Effector memory CD8-positive, alpha-beta T cell (primary cell): ENCODE results near the gene MCRS1.

ENCODE experiments used
- ATAC-seq: fragments of 150-1000 bp; cut with Tn5 transposase; replicated peaks from 2 replicates; pipeline ENCODE4 v1.10.0; 2021; ENCODE audit warnings: mild to moderate bottlenecking, moderate library complexity
- DNase-seq, 3 experiments: peaks; one replicate each; pipeline ENCODE4 v3.0.0; 2021
- H3K27ac Mint-ChIP-seq, 2 donors: one replicate each; pipeline ENCODE4 v1.8.0; 2022; ENCODE audit warnings: mild to moderate bottlenecking in 2 of 2, mixed read lengths in 2 of 2, moderate library complexity in 2 of 2
- H3K27me3 Mint-ChIP-seq, 2 donors: one replicate each; pipeline ENCODE4 v1.8.0; 2022; ENCODE audit warnings: mixed read lengths in 2 of 2
- H3K36me3 Mint-ChIP-seq: one replicate; pipeline ENCODE4 v1.8.0; 2022; ENCODE audit warnings: mild to moderate bottlenecking, moderate library complexity, mixed read lengths; ENCODE audit not compliant: insufficient read depth
- H3K4me1 Mint-ChIP-seq, 2 donors: one replicate each; pipeline ENCODE4 v1.8.0; 2022; ENCODE audit warnings: low read depth in 2 of 2, mixed read lengths in 2 of 2
- H3K4me3 Mint-ChIP-seq, 2 donors: one replicate each; pipeline ENCODE4 v1.8.0; 2022; ENCODE audit warnings: mild to moderate bottlenecking in 2 of 2, mixed read lengths in 2 of 2, moderate library complexity in 2 of 2
- H3K9me3 Mint-ChIP-seq, 2 donors: one replicate each; pipeline ENCODE4 v1.8.0; 2022; ENCODE audit warnings: mixed read lengths in 2 of 2

The MCRS1 gene

DNA sequence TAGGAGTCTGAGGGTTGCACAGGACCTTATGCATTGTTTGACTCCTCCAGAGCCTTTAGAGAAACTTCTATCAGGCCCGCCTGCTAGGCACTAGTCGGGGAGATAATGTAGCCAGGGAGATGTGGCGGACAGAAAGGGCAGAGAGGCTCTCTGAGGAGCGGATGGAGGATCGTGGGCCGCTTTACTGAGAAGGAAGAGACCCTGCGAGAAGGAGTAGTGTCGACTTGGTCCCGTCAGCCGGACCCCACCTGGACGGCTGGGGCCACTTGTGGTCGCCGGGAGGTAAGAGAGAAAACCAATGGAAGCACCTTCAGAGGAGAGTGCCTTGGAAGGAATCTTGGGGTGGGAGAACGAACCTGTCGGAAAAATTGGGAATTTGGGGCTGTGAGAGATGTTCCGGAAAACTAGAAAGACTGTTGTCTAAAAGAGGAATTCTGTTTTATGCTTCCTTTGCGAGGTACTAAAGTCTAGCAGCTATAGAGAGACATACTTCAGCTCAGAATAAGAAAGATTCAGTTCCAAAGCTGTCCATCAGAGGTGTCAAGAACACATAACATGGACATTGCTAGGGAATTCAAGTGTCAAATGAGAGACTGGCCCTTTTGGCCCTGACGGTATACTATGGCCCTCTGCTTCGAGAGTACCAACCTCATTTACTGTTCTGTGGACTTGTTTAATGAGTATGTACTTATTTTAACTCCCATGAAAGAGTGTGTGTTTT, 660 bp upstream of the MCRS1 start:
- Mint-ChIP-seq H3K36me3 (peaks cover 26% of the 10 kb centered on the region), H3K9me3 (no peaks in the 10 kb centered on the region), H3K4me3 (peak overlapping the region; percentile 95 to 99), H3K27me3 (no peaks in the 10 kb centered on the region), H3K27ac (peak overlapping the region; percentile 97 to 99), H3K4me1 (peaks cover 41 to 44% of the 10 kb centered on the region in 2 donors)
- DNase-seq, result no peak
- peak; percentile 21 for ATAC-seq

DNA sequence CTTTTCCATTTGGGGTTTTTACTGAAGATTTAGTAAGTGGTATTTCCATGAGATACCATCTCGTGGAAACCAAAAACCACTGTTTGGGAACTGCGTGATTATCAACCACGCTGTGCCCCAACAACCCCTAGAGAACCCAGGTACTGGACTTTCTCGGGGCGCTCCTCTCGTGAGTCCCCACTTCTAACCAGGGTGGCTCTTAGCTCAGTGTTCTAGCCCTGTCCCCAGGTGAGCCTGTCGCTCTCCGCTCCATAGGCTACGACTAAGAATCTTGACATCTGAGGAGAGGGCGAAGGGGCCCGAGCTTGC, 686 bp downstream of the MCRS1 start:
- Mint-ChIP-seq H3K27ac (peak overlapping the region; percentile 97 to 99), H3K4me3 (peak overlapping the region; percentile 95 to 99), H3K9me3 (no peaks in the 10 kb centered on the region), H3K27me3 (no peaks in the 10 kb centered on the region), H3K36me3 (peaks cover 35% of the 10 kb centered on the region), H3K4me1 (peaks cover 41 to 45% of the 10 kb centered on the region in 2 donors)
- peak; percentile 15 for ATAC-seq
- DNase-seq, result no peak

DNA sequence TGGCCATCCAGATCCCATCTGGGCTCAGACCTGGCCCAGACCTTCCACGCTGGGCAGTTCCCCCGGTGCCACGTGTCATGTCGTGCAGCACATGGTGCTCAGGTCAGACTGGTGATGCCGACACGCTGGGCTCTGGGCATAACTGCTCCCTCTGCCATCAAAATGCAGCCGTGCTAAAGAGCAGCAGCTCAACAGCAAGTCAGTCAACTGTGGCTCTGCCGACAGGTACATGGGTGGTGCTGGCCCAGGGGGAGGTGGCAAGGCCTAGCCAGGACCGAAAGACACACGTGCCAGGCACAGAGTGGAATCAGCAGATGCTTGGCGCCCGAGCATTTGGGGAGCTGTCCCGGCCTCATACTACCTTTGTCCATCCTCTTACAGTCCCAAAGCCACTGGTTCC, 1.6 kb downstream of the MCRS1 start:
- H3K27ac Mint-ChIP-seq, result no peak overlapping the region
- peaks cover 41 to 44% of the 10 kb centered on the region in 2 donors for H3K4me1 Mint-ChIP-seq
- no peaks in the 10 kb centered on the region for H3K27me3 Mint-ChIP-seq
- ATAC-seq (no peak), DNase-seq (no peak)
- no peaks in the 10 kb centered on the region for H3K9me3 Mint-ChIP-seq
- H3K4me3 Mint-ChIP-seq, result peak overlapping the region; percentile 23 to 53
- peaks cover 44% of the 10 kb centered on the region for H3K36me3 Mint-ChIP-seq

DNA sequence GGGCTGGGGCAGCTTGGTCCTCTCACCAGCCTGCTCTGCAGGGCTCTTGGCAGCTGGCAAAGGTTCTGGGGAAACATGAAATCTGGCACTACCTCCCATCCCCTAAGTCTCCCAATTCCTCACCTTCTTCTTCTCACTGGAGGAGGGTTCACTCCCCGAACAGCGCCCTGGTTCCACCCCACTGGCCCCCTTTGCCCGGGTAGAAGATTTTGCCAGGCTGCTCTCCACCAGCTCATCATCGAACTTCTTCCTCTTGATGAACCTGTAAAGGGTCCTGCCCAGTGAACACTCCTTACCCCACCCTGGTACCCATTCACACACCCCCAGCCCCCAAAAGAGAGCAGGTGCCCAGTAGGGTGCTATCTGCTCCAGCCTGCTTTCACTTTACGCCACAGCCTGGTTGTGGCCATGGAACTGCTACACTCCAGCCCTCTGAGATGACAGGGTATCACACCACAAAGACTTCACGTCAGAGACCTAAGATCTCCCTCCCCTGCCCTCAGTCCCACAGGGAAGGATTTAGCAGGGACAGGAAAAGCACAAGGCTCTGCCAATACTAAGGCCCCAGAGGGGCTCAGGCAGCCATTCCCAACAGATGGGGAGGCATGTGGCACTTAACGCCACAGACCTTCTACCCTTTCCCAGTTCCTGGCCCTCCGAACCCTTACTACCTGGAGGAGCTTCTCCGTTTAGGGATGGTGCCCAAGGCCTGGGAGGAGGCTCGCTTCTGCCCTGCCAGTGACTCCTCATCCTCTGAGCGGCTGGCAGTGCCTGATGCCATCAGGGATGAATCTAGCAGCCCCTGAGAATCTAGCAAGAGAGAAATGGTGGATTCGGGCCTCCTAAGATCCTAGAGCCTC, 2.3 kb downstream of the MCRS1 start:
- peak overlapping the region; percentile 18 to 55 for H3K4me3 Mint-ChIP-seq
- ATAC-seq (no peak), DNase-seq (no peak)
- peaks cover 52% of the 10 kb centered on the region for H3K36me3 Mint-ChIP-seq
- H3K4me1 Mint-ChIP-seq, result peaks cover 35 to 46% of the 10 kb centered on the region in 2 donors
- no peaks in the 10 kb centered on the region for H3K27me3 Mint-ChIP-seq
- H3K27ac Mint-ChIP-seq, result peak overlapping the region; percentile 35 to 67
- no peaks in the 10 kb centered on the region for H3K9me3 Mint-ChIP-seq

DNA sequence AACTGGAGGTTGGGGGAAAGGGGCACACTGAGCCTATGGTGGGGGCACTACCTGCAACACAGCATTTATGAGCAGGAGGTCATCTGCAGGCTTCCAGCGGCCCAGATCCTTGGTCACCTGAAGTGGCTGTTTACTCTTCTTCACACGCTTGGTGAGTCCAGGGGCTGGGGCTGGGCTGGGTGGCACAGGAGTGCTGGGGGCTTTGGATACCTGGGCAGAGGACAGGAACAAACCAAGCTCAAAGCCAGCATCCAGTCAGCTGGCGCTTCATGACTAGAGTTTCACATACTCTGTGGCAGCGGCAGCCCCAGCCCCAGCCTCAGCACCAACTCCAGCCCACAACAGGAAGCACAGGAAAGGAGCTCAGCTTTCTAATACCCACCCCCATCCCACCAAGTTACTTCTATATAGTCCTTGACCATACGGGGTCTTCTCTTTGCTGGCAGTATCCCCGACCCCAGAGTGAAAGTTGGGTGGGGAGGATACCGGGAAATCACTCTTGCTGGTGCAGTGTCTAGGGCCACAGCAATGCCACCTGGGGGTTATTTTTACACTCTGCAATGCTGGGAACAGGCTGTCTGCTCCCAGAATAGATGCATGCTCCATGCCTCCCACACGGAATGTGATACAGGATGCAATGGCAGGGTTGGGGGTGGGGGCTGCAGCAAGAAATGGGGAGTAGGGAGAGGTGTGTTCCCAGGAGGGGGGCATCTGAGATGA, 3.1 kb downstream of the MCRS1 start:
- Mint-ChIP-seq H3K9me3 (no peaks in the 10 kb centered on the region), H3K27me3 (no peaks in the 10 kb centered on the region), H3K4me3 (peak overlapping the region; percentile 10 to 62), H3K27ac (peak overlapping the region in 1 of 2 donors; percentile 35), H3K36me3 (peaks cover 52% of the 10 kb centered on the region), H3K4me1 (peaks cover 33 to 43% of the 10 kb centered on the region in 2 donors)
- DNase-seq (no peak), ATAC-seq (no peak)

DNA sequence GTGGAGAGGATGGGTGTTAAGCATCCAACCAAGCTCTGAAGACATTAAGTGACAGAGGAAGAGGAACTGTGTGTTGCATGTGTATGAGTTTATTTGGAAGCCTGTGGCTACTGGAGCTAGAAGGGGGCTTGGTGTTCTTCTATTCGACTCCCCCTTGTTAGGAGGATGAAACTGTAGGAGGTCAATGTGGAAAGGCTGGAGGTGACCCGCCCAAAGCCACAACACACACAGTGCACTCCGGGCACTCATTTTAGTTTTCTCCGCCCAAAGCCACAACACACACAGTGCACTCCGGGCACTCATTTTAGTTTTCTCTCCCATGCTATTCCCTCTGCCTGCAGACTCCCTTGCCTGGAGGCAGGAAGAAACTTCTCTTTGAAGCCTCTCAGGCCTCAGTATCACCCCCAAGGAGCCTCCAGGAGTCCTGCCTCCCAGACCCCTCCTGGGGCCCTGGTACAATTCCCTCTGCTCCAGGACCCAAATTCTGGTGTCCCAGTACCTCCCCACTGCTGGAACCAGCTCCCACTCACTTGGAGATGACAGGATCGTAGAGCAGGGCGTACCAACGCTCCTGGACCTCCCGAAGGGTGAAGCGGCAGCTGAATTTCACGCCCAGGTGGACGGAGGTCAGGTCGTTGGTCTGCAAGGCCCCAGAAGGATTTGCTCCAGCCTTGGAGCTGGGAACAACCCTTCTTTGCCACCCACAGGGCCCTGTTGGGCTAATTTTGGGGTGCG, 3.8 kb downstream of the MCRS1 start:
- no peak for ATAC-seq
- no peaks in the 10 kb centered on the region for H3K27me3 Mint-ChIP-seq
- peaks cover 55% of the 10 kb centered on the region for H3K36me3 Mint-ChIP-seq
- H3K27ac Mint-ChIP-seq, result peak overlapping the region in 1 of 2 donors; percentile 55
- DNase-seq, result no peak
- H3K4me1 Mint-ChIP-seq, result peaks cover 33 to 43% of the 10 kb centered on the region in 2 donors
- peak overlapping the region in 1 of 2 donors; percentile 62 for H3K4me3 Mint-ChIP-seq
- no peaks in the 10 kb centered on the region for H3K9me3 Mint-ChIP-seq

DNA sequence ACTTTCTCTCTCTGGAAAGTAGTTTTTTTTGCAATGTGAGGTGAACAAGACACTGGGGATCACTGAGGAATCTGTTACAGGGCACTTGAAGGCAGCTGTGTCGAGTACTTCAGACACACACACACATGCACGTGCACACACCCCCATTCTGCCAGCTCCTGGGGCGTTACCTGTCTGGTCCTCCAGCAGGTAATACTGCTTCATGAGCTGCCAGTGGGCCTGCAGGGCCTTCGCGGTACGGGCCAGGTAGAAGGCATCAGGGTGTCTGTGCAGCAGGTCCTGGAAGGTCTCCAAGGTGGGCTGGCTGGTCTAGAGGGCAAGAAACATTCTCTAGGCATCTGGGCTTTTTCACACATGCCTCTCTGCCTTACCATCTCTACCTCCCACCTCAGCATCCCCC, 5.1 kb downstream of the MCRS1 start:
- no peaks in the 10 kb centered on the region for H3K9me3 Mint-ChIP-seq
- no peaks in the 10 kb centered on the region for H3K27me3 Mint-ChIP-seq
- H3K36me3 Mint-ChIP-seq, result peaks cover 50% of the 10 kb centered on the region
- DNase-seq (no peak), ATAC-seq (no peak)
- no peak overlapping the region for H3K4me3 Mint-ChIP-seq
- peaks cover 21 to 33% of the 10 kb centered on the region in 2 donors for H3K4me1 Mint-ChIP-seq
- H3K27ac Mint-ChIP-seq, result peak overlapping the region in 1 of 2 donors; percentile 55

DNA sequence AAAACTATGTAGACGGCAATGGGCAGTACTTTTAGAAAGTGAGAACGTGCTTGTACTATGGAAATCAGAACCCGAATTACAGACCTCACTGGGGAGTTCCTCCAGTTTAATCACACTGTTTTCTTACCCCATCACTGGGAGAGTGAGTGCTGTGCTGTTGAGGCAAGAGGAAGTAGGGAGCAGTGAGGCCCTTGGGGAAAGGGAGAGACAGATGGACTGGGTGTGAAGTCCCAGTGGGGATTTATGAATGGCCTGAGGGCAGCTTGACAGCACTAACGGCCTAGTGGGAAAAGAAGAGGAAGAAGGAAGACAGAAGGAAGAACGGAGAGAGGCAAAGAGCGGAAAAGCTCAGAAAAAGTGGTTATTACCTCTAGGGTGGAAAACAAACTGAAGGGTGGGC, 5.7 kb downstream of the MCRS1 start:
- Mint-ChIP-seq H3K27ac (no peak overlapping the region), H3K36me3 (peaks cover 45% of the 10 kb centered on the region), H3K27me3 (no peaks in the 10 kb centered on the region), H3K9me3 (no peaks in the 10 kb centered on the region), H3K4me3 (no peak overlapping the region), H3K4me1 (peaks cover 16 to 29% of the 10 kb centered on the region in 2 donors)
- DNase-seq (no peak), ATAC-seq (no peak)

DNA sequence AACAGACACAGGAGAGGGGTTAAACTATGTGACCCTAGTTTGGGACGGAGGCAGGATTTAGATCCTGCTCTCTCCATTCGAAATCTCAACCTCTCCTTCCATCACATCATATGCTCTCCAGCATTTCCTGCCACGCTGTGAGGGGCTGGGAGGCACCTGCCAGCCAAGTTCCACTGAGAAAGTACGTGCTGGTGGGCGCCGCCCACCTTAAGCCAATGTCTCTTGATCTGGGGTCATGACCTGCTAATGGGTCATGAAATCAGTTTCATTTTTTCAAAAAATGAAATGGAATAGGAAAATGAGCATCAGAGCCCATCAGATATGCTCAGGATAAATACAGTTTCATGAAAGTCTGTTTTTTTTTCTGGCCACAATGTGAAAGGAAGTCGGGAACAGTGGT, 7.2 kb downstream of the MCRS1 start:
- Mint-ChIP-seq H3K9me3 (no peaks in the 10 kb centered on the region), H3K4me3 (no peak overlapping the region), H3K4me1 (peaks cover 11 to 26% of the 10 kb centered on the region in 2 donors), H3K27me3 (no peaks in the 10 kb centered on the region), H3K27ac (peak overlapping the region; percentile 13 to 57), H3K36me3 (peaks cover 49% of the 10 kb centered on the region)
- DNase-seq, result no peak
- ATAC-seq, result no peak

DNA sequence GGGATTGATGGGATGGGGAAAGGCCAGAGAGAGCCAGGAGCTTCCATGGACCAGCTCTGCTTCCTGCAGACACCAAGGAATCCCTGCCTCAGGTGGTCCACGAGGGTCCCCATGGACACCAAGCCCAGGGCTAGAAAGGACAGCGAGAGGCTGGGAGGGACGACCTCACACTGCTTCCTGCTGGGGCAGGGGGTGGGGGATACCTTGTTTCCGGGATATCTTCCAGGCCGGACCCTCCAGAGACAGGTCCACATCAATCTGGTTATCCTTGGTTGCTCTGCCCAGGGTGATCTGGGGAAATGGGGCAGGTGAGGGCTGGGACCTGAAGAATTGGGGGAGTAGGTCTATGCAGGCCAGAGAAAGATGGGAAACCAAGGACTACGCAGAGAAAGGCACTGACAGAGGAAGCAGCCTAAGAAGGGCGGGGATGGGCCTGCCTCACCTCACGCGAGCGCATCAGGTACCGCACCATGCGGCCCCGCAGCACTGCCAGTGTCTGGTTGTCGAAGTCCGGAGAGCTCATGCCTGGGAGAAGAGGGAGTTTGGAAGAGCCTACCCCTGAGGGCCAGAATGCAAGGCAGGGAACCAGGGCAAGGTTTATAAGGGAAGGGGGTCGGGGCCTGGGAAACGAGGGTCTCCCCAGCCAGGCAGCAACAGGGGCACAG, 8.8 kb downstream of the MCRS1 start:
- peaks cover 44% of the 10 kb centered on the region for H3K36me3 Mint-ChIP-seq
- peaks cover 0 to 13% of the 10 kb centered on the region in 2 donors for H3K4me1 Mint-ChIP-seq
- DNase-seq (no peak), ATAC-seq (no peak)
- H3K9me3 Mint-ChIP-seq, result no peaks in the 10 kb centered on the region
- peak overlapping the region; percentile 2 to 64 for H3K27ac Mint-ChIP-seq
- H3K4me3 Mint-ChIP-seq, result no peak overlapping the region
- no peaks in the 10 kb centered on the region for H3K27me3 Mint-ChIP-seq

DNA sequence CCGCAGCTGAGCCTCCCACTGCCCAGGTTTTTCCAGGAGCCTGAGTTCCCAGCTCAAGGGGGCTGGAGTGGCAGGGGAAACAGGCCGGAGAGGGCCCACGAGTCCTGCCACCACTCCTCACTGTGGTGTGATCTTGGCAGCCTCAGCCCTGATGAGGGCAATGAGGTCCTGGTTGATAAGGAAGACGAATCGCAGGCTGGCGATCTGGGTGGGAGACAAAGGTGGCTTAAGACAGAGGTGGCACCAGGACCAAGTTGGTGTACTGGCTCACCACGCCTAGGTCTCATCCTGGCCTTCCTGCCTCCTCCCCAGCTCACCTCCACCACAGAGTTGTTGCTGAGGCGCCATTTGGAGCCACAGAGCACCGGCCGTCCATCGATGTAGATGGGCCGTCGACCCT, 9.4 kb downstream of the MCRS1 start:
- Mint-ChIP-seq H3K27ac (no peak overlapping the region), H3K36me3 (peaks cover 40% of the 10 kb centered on the region), H3K9me3 (no peaks in the 10 kb centered on the region), H3K4me3 (no peak overlapping the region), H3K4me1 (peaks cover 1 to 12% of the 10 kb centered on the region in 2 donors), H3K27me3 (no peaks in the 10 kb centered on the region)
- ATAC-seq, result no peak
- no peak for DNase-seq

DNA sequence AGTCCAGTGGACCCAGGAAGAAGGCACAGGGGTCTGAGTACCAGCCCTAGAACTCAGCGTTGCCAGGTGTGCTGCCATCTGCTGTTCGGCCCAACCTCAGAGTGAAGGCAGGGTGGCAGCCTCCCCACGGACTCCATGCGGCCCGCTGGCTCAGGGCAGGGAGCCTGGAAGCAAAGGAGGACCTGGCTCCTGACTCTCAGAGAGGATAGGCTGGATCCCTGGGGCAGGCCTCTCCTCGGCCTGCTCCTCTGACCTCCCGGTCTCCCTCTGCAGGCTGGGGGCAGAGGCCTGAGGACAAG, 10.1 kb downstream of the MCRS1 start:
- peaks cover 36% of the 10 kb centered on the region for H3K36me3 Mint-ChIP-seq
- H3K27ac Mint-ChIP-seq, result no peak overlapping the region
- H3K27me3 Mint-ChIP-seq, result no peaks in the 10 kb centered on the region
- no peak for DNase-seq
- no peak overlapping the region for H3K4me3 Mint-ChIP-seq
- H3K4me1 Mint-ChIP-seq, result peaks cover 6 to 14% of the 10 kb centered on the region in 2 donors
- H3K9me3 Mint-ChIP-seq, result no peaks in the 10 kb centered on the region
- no peak for ATAC-seq
